Ovary (tissue), 9 donors: ENCODE measurements around the gene FAM24B. TPM values are rescaled to one million over a fixed set of nuclear protein-coding genes. Genes with fewer than 3 reads are reported as not detected.

Experiments used
- DNase-seq, 5 donors: peaks; one replicate each; pipeline ENCODE4 v3.0.0-alpha.2; 2019 to 2020
- H3K27ac ChIP-seq, 2 donors: fragments of 200-600 bp; one replicate each; pipeline versions ENCODE4 v1.5.1 to v1.8.0; 2019 to 2022
- H3K27me3 ChIP-seq: fragments of 200-600 bp; one replicate; pipeline ENCODE4 v1.8.0; 2022
- H3K36me3 ChIP-seq: fragments of 200-600 bp; sonication (generic); one replicate; pipeline ENCODE4 v1.5.1; 2019
- H3K4me1 ChIP-seq: one replicate; pipeline ENCODE4 v1.8.1; 2013; ENCODE audit warnings: mild to moderate bottlenecking, moderate library complexity; ENCODE audit not compliant: insufficient read depth
- H3K4me3 ChIP-seq: fragments of 200-600 bp; sonication (generic); one replicate; pipeline ENCODE4 v1.5.1; 2017
- H3K9me3 ChIP-seq, 2 donors: fragments of 200-600 bp in 1 of 2; sonication (generic) in 1 of 2; one replicate each; pipeline versions ENCODE4 v1.5.1 to v1.8.1; 2013 to 2019; ENCODE audit warnings: mild to moderate bottlenecking in 1 of 2, moderate library complexity in 1 of 2
- EP300 ChIP-seq: sonication (generic); formaldehyde crosslinking; IDR thresholded peaks from one replicate; pipeline ENCODE4 v1.6.1; 2017; ENCODE audit warnings: antibody characterized with exemption
- POLR2A ChIP-seq: fragments of 450-650 bp; IDR thresholded peaks from one replicate; pipeline ENCODE4 v1.6.1; 2017; ENCODE audit warnings: antibody characterized with exemption, mild to moderate bottlenecking, moderate library complexity
- WGBS, 3 donors: extraction: QIAGEN DNeasy Blood & Tissue Kit in 1 of 3; methylation state at CpG; one replicate each; pipeline versions ENCODE4 v1.1.5 to v1.1.7; 2013 to 2017; 5-methylcytosine and 5-hydroxymethylcytosine counted together
- intact Hi-C, 4 donors: fragments of 100-400 bp; cut with DNase I; formaldehyde crosslinking; loops; one replicate each; pipeline versions ENCODE4 v1.11.0 to v1.15.1; 2022 to 2023
- polyA plus RNA-seq, 2 donors: library from polyadenylated mRNA; stranded (reverse); fragments of 200-250 nt in 1 of 2; fragments of 350-450 nt in 1 of 2; fragmentation: Illumina TruSeq in 1 of 2; extraction: RNeasy Lipid Tissue Mini Kit (QIAGEN cat#74804) in 1 of 2; gene quantifications; one replicate each; pipeline ENCODE4 v1.2.3, GENCODE V29; 2013 to 2014
- total RNA-seq, 7 donors: library from RNA; depleted of rRNA in 2 of 7; stranded (reverse); fragments of >200 nt in 2 of 7; fragmentation: NEBNext Ultra II Directional in 3 of 7; extraction: Animal tissue kit (Norgen Biotek cat#: 25700) in 3 of 7; gene quantifications; one replicate each; pipeline versions ENCODE4 v1.1.0 to v1.2.4, GENCODE V29; 2016 to 2023
- TF ChIP-seq, protein P1 (sequence below), 3 donors: fragments of 450-650 bp in 2 of 3; fragments of 200-600 bp in 1 of 3; IDR thresholded peaks; one replicate each; pipeline versions ENCODE4 v1.5.1 to v1.8.0; 2016 to 2022; ENCODE audit warnings: antibody characterized with exemption in 3 of 3, mild to moderate bottlenecking in 1 of 3
- donor health status: DM: no; HTN: no; CAD: no; lungs with moderate emphysema.
- donor health status: DM: no; HTN: no; CAD: no.
- donor health status: Bipolar disorder and iron deficiency.
- donor health status: DM: yes; HTN: yes; CAD: no.
- donor health status: DM: no; HTN: no; CAD: no.
- donor health status: DM: yes; HTN: yes; CAD: no.

FAM24B gene
- total and polyA plus RNA-seq, 9 donors: 1.8 to 4.2 (median 2.8) TPM

DNA sequence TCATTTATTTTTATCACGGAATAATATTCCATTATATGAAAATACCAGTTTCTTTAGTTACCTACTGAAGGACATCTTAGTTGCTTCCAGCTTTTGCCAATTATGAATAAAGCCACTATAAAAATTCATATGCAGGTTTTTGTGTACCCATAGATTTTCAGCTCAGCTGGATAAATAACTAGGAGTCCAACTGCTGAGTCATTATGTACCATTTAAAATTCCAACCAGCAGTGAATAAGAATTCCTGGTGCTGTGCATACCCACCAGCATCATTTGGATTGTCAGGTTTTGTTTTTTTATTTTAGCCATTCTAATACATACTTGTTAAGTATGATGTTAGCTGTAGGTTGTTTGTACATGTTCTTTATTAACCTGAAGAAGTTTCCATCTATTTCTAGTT is 14.5 kb downstream of the FAM24B start:
- 96 to 98% (median 98%) methylated on average over 1 of the region's 1 CpG for WGBS, 3 donors
- TF ChIP-seq POLR2A (no peak), EP300 (no peak)
- TF ChIP-seq, protein P1, sequence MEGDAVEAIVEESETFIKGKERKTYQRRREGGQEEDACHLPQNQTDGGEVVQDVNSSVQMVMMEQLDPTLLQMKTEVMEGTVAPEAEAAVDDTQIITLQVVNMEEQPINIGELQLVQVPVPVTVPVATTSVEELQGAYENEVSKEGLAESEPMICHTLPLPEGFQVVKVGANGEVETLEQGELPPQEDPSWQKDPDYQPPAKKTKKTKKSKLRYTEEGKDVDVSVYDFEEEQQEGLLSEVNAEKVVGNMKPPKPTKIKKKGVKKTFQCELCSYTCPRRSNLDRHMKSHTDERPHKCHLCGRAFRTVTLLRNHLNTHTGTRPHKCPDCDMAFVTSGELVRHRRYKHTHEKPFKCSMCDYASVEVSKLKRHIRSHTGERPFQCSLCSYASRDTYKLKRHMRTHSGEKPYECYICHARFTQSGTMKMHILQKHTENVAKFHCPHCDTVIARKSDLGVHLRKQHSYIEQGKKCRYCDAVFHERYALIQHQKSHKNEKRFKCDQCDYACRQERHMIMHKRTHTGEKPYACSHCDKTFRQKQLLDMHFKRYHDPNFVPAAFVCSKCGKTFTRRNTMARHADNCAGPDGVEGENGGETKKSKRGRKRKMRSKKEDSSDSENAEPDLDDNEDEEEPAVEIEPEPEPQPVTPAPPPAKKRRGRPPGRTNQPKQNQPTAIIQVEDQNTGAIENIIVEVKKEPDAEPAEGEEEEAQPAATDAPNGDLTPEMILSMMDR (IDR thresholded peaks at IDR 0.05): no peak
- H3K4me3 ChIP-seq: no peak overlapping the region
- H3K27ac ChIP-seq: no peak overlapping the region
- H3K27me3 ChIP-seq: no peaks in the 10 kb centered on the region
- intact Hi-C loops: no loop called here
- H3K36me3 ChIP-seq: no peaks in the 10 kb centered on the region
- DNase-seq: no peak
- no peaks in the 10 kb centered on the region for H3K9me3 ChIP-seq
- H3K4me1 ChIP-seq: no peaks in the 10 kb centered on the region

DNA sequence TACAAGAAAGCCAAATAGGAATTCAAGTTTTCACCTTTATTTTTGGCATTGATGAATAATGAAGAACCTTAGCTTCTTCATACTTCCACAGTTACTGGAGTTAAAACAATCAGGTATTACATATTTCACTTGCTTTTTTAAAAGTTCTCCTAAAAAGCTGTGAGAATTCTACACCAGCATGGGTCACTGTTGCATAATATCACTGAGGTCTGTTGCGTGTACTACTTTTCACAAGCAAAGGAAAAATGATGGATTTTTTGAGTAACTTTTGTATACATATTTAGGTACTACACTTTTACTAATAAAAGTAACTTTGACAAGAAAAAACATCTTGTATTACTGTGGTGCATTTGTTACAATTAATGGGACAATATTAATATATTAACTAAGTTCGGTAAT is 15.2 kb downstream of the FAM24B start:
- no peak overlapping the region for H3K4me3 ChIP-seq
- DNase-seq: no peak
- H3K9me3 ChIP-seq: no peaks in the 10 kb centered on the region
- 92 to 95% (median 93%) methylated on average over 2 of the region's 2 CpGs for WGBS, 3 donors
- H3K4me1 ChIP-seq: no peaks in the 10 kb centered on the region
- H3K27me3 ChIP-seq: no peaks in the 10 kb centered on the region
- no peak overlapping the region for H3K27ac ChIP-seq
- no peaks in the 10 kb centered on the region for H3K36me3 ChIP-seq
- intact Hi-C loops: no loop called here
- TF ChIP-seq EP300: no peak
- TF ChIP-seq POLR2A: no peak
- TF ChIP-seq, protein P1 (IDR thresholded peaks at IDR 0.05): no peak

DNA sequence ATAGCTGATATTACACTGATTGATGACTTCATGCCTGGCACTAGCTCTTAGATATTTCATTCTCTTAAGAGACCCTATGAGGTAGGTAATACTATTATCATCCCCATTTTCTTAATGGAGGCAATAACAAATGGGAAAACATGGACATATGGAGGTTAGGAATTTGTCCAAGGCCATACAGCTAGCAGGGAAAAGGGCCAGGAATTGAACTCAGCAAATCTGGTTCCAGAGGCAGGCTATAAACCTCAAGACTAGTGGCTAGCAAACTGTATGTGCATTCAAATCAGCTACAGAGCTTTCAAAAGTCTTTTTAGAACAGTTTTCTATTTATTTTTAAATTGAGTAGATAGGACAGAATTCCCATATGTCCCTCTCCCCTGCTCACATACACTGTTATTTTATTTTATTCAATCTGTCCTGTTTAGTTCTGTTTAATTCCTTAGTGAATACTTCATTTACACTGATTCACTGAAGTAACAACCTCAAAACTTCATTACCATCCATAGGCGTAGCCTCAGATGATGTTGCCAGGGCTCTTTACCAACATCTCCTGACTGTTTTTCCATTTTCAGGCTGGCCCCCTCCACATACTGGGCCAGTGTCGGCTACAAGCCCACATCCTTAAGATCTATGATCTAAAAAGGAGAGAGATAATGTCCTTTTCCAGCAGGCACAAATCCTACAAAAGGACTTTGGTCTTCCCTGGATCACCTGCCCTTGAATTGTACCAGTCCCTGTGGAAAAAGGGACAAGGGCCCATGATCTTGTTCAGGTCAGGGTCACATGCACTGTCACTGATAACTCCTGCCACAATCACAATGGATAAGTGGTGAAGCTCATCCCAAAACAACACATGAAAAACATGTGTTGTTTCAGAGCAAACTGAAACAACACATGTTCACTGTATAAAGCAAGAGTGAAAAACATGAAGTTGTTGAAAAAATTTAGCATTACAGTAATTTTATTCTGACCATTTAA is 15.9 kb downstream of the FAM24B start:
- Histone ChIP-seq H3K9me3 (no peaks in the 10 kb centered on the region), H3K4me1 (no peaks in the 10 kb centered on the region), H3K4me3 (no peak overlapping the region), H3K27ac (no peak overlapping the region), H3K36me3 (no peaks in the 10 kb centered on the region), H3K27me3 (no peaks in the 10 kb centered on the region)
- intact Hi-C loops: no loop called here
- no peak for TF ChIP-seq POLR2A
- TF ChIP-seq, protein P1 (IDR thresholded peaks at IDR 0.05): no peak
- no peak for TF ChIP-seq EP300
- DNase-seq: no peak
- 77 to 93% (median 84%) methylated on average over 2 of the region's 2 CpGs for WGBS, 3 donors

DNA sequence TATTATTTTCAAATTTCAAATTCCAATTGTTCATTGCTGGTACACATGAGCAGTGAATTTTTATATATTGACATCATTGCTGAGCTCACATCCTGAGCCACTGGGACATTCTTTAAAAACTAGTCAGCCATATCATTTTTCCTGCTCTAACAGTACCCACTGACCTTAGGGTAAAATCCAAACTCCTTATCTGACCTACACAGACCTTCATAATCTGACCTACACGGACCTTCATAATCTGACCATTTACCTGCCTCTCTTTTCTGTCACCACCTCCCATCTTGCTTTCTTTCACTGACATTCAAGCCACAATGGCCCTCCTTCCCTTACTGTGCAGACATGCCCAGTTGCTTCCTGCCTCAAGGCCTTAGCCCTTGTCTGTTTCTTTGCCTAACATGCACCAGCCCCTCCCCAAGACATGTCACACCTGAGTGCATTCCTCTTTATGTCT is 17.6 kb downstream of the FAM24B start:
- TF ChIP-seq, protein P1 (IDR thresholded peaks at IDR 0.05): no peak
- no peak for TF ChIP-seq EP300
- TF ChIP-seq POLR2A: no peak
- intact Hi-C loops: no loop called here
- Histone ChIP-seq H3K4me3 (no peak overlapping the region), H3K36me3 (no peaks in the 10 kb centered on the region), H3K4me1 (no peaks in the 10 kb centered on the region), H3K27ac (no peak overlapping the region), H3K27me3 (no peaks in the 10 kb centered on the region), H3K9me3 (no peaks in the 10 kb centered on the region)
- no peak for DNase-seq
- 62 to 78% (median 72%) methylated on average over 1 of the region's 1 CpG for WGBS, 3 donors
